Hepatocyte (in vitro differentiated cells): Measurements from ENCODE around the gene ICAM1. TPM values are rescaled to one million over a fixed set of nuclear protein-coding genes. Genes with fewer than 3 reads are reported as not detected.

ENCODE experiments used
- DNase-seq: peaks from one replicate; pipeline ENCODE4 v3.0.0-alpha.2; 2016; ENCODE audit warnings: low spot score
- H2AFZ ChIP-seq: fragments of 200-600 bp; sonication (generic); 2 replicates; pipeline ENCODE4 v1.6.0; 2016; ENCODE audit warnings: antibody characterized with exemption, mild to moderate bottlenecking
- H3K27ac ChIP-seq: fragments of 200-600 bp; sonication (generic); 2 replicates; pipeline ENCODE4 v1.5.1; 2016; ENCODE audit warnings: mild to moderate bottlenecking
- H3K27me3 ChIP-seq: fragments of 200-600 bp; sonication (generic); 2 replicates; pipeline ENCODE4 v1.6.1; 2016
- H3K36me3 ChIP-seq: fragments of 200-600 bp; sonication (generic); replicated peaks from 2 replicates; pipeline ENCODE4 v1.5.1; 2016; ENCODE audit warnings: low read depth; ENCODE audit not compliant: insufficient read depth
- H3K4me1 ChIP-seq: fragments of 200-600 bp; sonication (generic); 2 replicates; pipeline ENCODE4 v1.5.1; 2016; ENCODE audit warnings: mild to moderate bottlenecking, moderate library complexity; ENCODE audit not compliant: insufficient read depth
- H3K4me2 ChIP-seq: fragments of 200-600 bp; sonication (generic); 2 replicates; pipeline ENCODE4 v1.6.0; 2016
- H3K4me3 ChIP-seq: fragments of 200-600 bp; sonication (generic); 2 replicates; pipeline ENCODE4 v1.5.1; 2016; ENCODE audit warnings: mild to moderate bottlenecking
- H3K79me2 ChIP-seq: fragments of 200-600 bp; sonication (generic); 2 replicates; pipeline ENCODE4 v1.6.0; 2017; ENCODE audit warnings: mild to moderate bottlenecking
- H3K9me2 ChIP-seq: fragments of 200-600 bp; sonication (generic); replicated peaks from 2 replicates; pipeline ENCODE4 v1.6.0; 2017; ENCODE audit warnings: mild to moderate bottlenecking; ENCODE audit not compliant: insufficient read depth
- H3K9me3 ChIP-seq: fragments of 200-600 bp; sonication (generic); 2 replicates; pipeline ENCODE4 v1.5.1; 2016; ENCODE audit warnings: low read depth, mild to moderate bottlenecking
- H4K20me1 ChIP-seq: fragments of 200-600 bp; sonication (generic); 2 replicates; pipeline ENCODE4 v1.6.0; 2016; ENCODE audit warnings: mild to moderate bottlenecking; ENCODE audit not compliant: insufficient read depth, poor library complexity, severe bottlenecking
- EZH2 ChIP-seq: fragments of 200-600 bp; sonication (generic); IDR thresholded peaks from 2 replicates; pipeline ENCODE4 v1.6.1; 2016; ENCODE audit warnings: antibody characterized with exemption, mild to moderate bottlenecking, borderline replicate concordance
- EZH2phosphoT487 ChIP-seq: fragments of 200-600 bp; sonication (generic); IDR thresholded peaks from one replicate; pipeline ENCODE4 v1.6.1; 2018; ENCODE audit warnings: antibody characterized with exemption, mild to moderate bottlenecking, low read depth, moderate library complexity; ENCODE audit not compliant: unreplicated experiment, severe bottlenecking
- WGBS: methylation state at CpG from one replicate; pipeline ENCODE4 v1.1.6; 2016; ENCODE audit warnings: low lambda C conversion rate; ENCODE audit errors: missing lambda C conversion rate; 5-methylcytosine and 5-hydroxymethylcytosine counted together
- polyA plus RNA-seq: library from polyadenylated mRNA; unstranded; fragments of >200 nt; fragmentation: Nextera tagmentation; extraction: Ambion mirVana; gene quantifications from 2 replicates; pipeline ENCODE4 v1.2.1, GENCODE V29; 2016
- total RNA-seq: library from RNA; depleted of rRNA; stranded (reverse); fragments of >200 nt; gene quantifications from 2 replicates; pipeline ENCODE4 v1.2.3, GENCODE V29; 2014
- TF ChIP-seq, protein P1 (sequence below): fragments of 200-600 bp; sonication (generic); IDR thresholded peaks from 2 replicates; pipeline ENCODE4 v1.5.1; 2016; ENCODE audit warnings: antibody characterized with exemption, mild to moderate bottlenecking; ENCODE audit not compliant: poor library complexity

The ICAM1 gene
- total and polyA plus RNA-seq, 2 experiments from 2014 or later = 19.6 to 19.9 TPM

DNA sequence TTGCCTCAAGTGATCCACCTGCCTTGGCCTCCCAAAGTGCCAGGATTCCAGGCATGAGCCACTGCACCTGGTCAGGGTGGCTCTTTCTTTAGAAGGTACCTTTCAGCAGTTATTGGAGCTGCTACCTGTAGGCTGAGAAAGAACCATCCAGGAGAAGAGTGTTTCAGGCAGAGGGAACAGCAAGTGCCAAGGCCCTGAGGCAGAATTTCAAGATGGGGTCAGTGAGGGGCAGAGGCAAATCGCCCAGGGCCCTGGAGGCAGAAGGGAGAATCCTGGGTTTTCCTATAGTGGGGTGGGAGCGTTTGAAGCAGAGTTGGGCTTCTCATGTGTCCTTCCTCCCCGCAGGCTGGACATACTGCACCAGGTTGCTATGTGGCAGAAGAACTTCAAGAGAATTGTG, 16.7 kb upstream of the ICAM1 start:
- H3K27me3 ChIP-seq = no peaks in the 10 kb centered on the region
- no peaks in the 10 kb centered on the region for H4K20me1 ChIP-seq
- H3K4me3 ChIP-seq = no peak overlapping the region
- H3K4me1 ChIP-seq = peaks cover 4% of the 10 kb centered on the region
- DNase-seq = no peak
- H3K9me2 ChIP-seq = no peaks in the 10 kb centered on the region
- WGBS = 98% methylated on average over 3 of the region's 3 CpGs
- H2AFZ ChIP-seq = no peak overlapping the region
- no peaks in the 10 kb centered on the region for H3K9me3 ChIP-seq
- TF ChIP-seq, protein P1, sequence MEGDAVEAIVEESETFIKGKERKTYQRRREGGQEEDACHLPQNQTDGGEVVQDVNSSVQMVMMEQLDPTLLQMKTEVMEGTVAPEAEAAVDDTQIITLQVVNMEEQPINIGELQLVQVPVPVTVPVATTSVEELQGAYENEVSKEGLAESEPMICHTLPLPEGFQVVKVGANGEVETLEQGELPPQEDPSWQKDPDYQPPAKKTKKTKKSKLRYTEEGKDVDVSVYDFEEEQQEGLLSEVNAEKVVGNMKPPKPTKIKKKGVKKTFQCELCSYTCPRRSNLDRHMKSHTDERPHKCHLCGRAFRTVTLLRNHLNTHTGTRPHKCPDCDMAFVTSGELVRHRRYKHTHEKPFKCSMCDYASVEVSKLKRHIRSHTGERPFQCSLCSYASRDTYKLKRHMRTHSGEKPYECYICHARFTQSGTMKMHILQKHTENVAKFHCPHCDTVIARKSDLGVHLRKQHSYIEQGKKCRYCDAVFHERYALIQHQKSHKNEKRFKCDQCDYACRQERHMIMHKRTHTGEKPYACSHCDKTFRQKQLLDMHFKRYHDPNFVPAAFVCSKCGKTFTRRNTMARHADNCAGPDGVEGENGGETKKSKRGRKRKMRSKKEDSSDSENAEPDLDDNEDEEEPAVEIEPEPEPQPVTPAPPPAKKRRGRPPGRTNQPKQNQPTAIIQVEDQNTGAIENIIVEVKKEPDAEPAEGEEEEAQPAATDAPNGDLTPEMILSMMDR = no peak
- TF ChIP-seq EZH2 (no peak), EZH2phosphoT487 (no peak)
- no peak overlapping the region for H3K4me2 ChIP-seq
- H3K36me3 ChIP-seq = no peaks in the 10 kb centered on the region
- peaks cover 13% of the 10 kb centered on the region for H3K79me2 ChIP-seq
- H3K27ac ChIP-seq = no peak overlapping the region

- Histone ChIP-seq H3K27ac (no peak overlapping the region), H3K4me3 (no peak overlapping the region), H4K20me1 (no peaks in the 10 kb centered on the region), H3K4me2 (no peak overlapping the region), H3K4me1 (peaks cover 4% of the 10 kb centered on the region), H2AFZ (no peak overlapping the region), H3K27me3 (no peaks in the 10 kb centered on the region), H3K9me3 (no peaks in the 10 kb centered on the region), H3K79me2 (peaks cover 13% of the 10 kb centered on the region), H3K36me3 (no peaks in the 10 kb centered on the region), H3K9me2 (no peaks in the 10 kb centered on the region)
- no peak for TF ChIP-seq EZH2
- TF ChIP-seq, protein P1 = no peak
- TF ChIP-seq EZH2phosphoT487 = no peak
- no peak for DNase-seq
- WGBS = 95% methylated on average over 2 of the region's 2 CpGs
These were observed 15.6 kb upstream of the ICAM1 start for GRCh38 chr19:10255358-10255757.

GRCh38 chr19:10256551-10256950, 14.4 kb upstream of the ICAM1 start:
- no peaks in the 10 kb centered on the region for H3K9me2 ChIP-seq
- H2AFZ ChIP-seq = no peak overlapping the region
- H3K4me3 ChIP-seq = no peak overlapping the region
- TF ChIP-seq, protein P1 = no peak
- no peak for TF ChIP-seq EZH2phosphoT487
- no peaks in the 10 kb centered on the region for H3K9me3 ChIP-seq
- no peak overlapping the region for H3K27ac ChIP-seq
- no peaks in the 10 kb centered on the region for H3K36me3 ChIP-seq
- no peaks in the 10 kb centered on the region for H4K20me1 ChIP-seq
- WGBS = 96% methylated on average over 16 of the region's 18 CpGs
- H3K4me2 ChIP-seq = no peak overlapping the region
- no peak for DNase-seq
- no peaks in the 10 kb centered on the region for H3K27me3 ChIP-seq
- H3K79me2 ChIP-seq = peaks cover 10% of the 10 kb centered on the region
- peaks cover 4% of the 10 kb centered on the region for H3K4me1 ChIP-seq
